Erythroblast (primary cell): Measurements from ENCODE around the gene TBC1D8.

Experiments
- GATA1 ChIP-seq: IDR thresholded peaks from 2 replicates; pipeline ENCODE4 v1.6.1; 2011; ENCODE audit warnings: low read depth, mild to moderate bottlenecking, control low read depth, low read length, moderate library complexity
- POLR2A ChIP-seq: IDR thresholded peaks from 2 replicates; pipeline ENCODE4 v1.6.1; 2011; ENCODE audit warnings: mild to moderate bottlenecking, low read length

GRCh38 chr2:101185085-101185484 lies 33.9 kb upstream of the TBC1D8 start:
- no peak for TF ChIP-seq POLR2A
- TF ChIP-seq GATA1: no peak
